Measurements from ENCODE around the gene SH2D1B. TPM values are rescaled to one million over a fixed set of nuclear protein-coding genes. Genes with fewer than 3 reads are reported as not detected.
"Not testable (repeated sequence)": the region's sequence is repeated elsewhere in the genome, so short reads cannot be mapped to it uniquely, and the experiment has no call there.

SH2D1B gene
- total RNA-seq, result under 1 TPM; 0.14 to 0.69 TPM
- long read RNA-seq, donor 1, result 0 reads
- long read RNA-seq, donor 2, partial matches to known transcripts, result 0 of 3 reads
- long read RNA-seq, donor 2, other reads (novel, unspliced or antisense), result 0 of 3 reads

DNA sequence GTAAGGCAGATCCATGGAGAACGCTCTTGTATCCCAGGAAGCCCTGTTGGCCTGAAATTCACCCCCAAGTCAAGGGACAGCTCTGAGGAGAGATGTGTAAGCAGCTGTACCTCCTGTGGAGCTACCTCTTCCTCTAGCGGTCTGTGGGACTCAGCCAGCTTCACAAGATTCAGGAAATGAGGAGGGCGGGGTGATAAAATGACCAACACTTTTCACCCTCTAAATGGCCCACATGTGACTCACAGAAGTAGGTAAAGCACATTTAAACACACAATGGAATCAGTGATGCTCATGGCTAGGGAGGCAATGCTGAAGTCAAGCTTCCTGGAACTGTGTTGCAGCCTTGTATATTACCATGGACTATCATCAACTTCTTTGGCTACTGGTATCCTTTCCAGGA is at the start of gene SH2D1B:
TSS of gene SH2D1B (minus strand) at position 135 of the 400 bp plus-strand sequence. CDS start at position 15, 120 bp downstream.
- no peak for DNase-seq (ENCODE audit: low spot score)
- intact Hi-C loops (cut with DNase I), result no loop called here

- intact Hi-C loops (cut with DNase I), result no loop called here
- no peak for DNase-seq (ENCODE audit: low spot score)
Observed at GRCh38 chr1:162458236-162458635, 46.3 kb upstream of the SH2D1B start.

DNA sequence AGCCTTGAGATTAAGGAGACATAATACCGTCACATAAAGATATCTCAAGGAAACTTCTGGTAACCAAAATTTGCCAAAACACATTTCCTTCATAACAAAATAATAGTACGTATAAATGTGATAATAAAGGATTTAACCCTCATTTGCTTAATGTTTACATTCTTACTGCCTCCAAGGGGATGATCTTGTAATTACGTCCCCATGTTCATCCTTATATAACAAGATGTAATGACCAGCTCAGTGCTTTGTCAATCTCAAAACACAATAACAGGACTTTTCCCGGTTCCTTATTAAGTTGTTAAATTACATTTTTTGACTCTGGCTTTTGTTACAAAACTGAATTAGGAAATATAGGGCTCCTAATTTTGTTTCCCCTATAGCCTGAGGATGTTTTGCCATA is 44.4 kb upstream of the SH2D1B start:
- DNase-seq (ENCODE audit: low spot score), result no peak
- intact Hi-C loops (cut with DNase I), result no loop called here

GRCh38 chr1:162454361-162454760 is 42.4 kb upstream of the SH2D1B start:
- DNase-seq (ENCODE audit: low spot score); intact Hi-C loops (cut with DNase I): not testable (repeated sequence)

DNA sequence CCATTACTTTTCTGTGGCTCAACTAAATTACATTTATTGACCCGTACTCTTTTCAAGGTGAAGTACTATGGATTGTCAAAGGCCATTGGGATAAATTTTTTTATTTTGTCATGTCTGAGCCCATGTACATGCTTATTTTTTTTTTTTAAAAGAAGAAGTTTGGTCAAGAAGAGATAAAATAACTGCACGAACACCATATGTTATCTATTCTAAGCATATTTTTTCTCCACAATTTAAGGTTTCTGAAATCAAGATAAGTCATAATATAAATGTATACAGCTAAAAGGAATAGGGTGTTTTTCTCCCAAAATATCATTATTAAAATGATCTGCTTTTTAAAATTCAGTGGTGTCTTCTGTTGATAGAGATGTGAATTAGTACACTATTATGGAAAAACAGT is 35.0 kb upstream of the SH2D1B start:
- no peak for DNase-seq (ENCODE audit: low spot score)
- intact Hi-C loops (cut with DNase I), result no loop called here

DNA sequence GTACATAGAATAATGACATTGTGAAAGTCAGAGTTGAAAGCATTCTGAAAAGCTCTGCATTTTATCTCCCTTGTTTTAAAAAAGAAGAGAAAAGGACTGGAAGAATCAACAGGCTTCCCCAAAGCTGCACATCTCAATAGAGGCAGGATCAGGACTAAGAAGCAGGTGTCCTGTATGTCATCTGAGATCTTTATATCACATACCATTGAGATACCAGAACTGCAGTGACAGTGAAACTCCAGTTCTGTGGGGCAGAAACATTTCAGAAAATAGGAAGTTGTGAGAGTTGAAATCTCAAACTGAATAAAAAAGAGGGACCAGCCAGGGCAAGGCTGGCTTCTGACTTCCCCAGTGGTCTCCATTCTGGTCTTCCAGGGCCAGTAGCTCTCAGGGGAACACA is 33.0 kb upstream of the SH2D1B start:
- DNase-seq (ENCODE audit: low spot score), result no peak
- intact Hi-C loops (cut with DNase I), result no loop called here

DNA sequence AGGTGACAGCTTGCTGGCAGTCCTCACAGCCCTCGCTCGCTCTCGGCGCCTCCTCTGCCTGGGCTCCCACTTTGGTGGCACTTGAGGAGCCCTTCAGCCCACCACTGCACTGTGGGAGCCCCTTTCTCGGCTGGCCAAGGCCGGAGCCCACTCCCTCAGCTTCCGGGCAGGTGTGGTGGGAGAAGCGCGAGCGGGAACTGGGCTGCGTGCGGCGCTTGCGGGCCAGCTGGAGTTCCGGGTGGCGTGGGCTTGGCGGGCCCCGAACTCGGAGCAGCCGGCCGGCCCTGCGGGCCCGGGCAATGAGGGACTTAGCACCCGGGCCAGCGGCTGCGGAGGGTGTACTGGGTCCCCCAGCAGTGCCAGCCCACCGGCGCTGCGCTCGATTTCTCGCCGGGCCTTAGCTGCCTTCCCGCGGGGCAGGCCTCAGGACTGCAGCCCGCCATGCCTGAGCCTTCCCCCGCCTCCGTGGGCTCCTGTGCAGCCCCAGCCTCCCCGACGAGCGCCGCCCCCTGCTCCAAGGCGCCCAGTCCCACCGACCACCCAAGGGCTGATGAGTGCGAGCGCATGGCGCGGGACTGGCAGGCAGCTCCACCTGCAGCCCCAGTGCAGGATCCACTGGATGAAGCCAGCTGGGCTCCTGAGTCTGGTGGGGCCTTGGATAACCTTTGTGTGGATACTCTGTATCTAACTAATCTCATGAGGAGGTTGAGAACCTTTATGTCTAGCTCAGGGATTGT is 21.2 kb upstream of the SH2D1B start:
- intact Hi-C loops (cut with DNase I); DNase-seq (ENCODE audit: low spot score): not testable (repeated sequence)

- intact Hi-C loops (cut with DNase I), result no loop called here
- DNase-seq (ENCODE audit: low spot score), result no peak
Observed at GRCh38 chr1:162430583-162430982, 18.6 kb upstream of the SH2D1B start.

DNA sequence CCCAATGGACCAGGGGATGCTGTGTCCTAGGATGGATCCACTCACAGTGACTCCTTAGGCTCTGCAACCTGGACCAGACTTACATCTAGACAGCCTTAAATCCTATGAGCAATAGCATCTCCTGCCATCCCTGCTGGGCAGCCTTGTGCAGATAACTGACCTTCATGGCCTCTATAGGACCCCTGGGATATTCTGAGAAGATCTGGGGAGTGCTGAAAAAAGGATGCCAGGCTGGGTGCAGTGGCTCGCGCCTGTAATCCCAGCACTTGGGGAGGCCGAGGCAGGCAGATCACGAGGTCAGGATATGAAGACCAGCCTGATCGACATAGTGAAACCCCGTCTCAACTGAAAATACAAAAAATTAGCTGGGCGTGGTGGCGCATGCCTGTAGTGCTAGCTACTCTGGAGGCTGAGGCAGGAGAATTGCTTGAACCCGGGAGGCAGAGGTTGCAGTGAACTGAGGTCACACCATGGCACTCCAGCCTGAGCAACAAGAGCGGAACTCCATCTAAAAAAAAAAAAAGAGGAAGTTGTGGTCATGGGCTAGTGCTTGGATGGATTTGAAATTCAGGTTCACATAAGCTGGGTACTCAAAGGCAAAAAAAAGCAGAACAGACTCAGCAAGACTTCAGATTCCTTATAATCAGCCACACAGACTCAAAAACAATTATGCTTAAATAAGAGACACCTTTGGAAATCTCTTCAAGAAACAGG is 10.9 kb upstream of the SH2D1B start:
- no peak for DNase-seq (ENCODE audit: low spot score)
- intact Hi-C loops (cut with DNase I), result no loop called here

DNA sequence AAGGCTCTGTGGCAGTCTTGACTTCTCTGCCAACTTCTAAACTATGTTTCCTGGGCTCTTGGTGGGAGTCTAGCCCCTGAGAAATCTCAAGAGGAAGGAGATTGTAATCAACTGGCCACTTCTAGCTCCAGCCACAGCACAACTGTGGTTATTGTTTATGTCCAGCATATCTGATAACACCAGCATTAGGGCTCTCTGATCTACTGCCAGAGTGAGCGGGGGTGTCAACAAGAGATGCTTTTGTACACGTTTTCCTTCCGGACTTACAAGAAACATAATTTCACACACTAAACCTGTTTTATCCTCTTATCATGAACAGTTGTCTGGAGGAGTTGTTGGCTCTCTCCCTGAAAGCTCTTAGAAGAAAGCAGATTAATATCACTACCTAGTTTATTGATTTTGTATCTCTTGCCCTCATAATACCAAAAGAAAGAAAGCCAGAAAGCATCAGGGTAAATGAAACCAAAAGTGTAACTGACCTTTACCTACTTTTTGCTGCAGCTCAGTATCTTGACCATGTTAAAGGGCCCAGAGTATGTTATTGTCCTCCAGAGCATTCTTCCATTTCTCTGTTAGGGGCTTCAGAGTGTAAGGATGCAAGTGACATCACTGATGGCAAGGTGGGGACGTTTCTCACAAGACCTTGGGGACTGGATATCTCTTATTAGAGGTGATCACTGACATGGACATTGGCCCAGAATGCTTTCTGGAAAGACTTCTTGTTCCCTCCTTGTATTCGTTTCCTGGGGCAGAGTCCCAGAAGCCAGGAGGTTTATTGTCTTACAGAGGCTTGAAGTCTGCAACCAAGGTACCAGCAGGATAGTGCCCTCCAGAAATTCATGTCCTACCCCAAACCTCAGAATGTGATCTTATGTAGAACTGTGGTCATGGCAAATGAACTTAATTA is 9.6 kb upstream of the SH2D1B start:
- DNase-seq (ENCODE audit: low spot score), result no peak
- intact Hi-C loops (cut with DNase I), result no loop called here

- intact Hi-C loops (cut with DNase I), result no loop called here
- no peak for DNase-seq (ENCODE audit: low spot score)
Observed at GRCh38 chr1:162420120-162420519, 8.2 kb upstream of the SH2D1B start.

DNA sequence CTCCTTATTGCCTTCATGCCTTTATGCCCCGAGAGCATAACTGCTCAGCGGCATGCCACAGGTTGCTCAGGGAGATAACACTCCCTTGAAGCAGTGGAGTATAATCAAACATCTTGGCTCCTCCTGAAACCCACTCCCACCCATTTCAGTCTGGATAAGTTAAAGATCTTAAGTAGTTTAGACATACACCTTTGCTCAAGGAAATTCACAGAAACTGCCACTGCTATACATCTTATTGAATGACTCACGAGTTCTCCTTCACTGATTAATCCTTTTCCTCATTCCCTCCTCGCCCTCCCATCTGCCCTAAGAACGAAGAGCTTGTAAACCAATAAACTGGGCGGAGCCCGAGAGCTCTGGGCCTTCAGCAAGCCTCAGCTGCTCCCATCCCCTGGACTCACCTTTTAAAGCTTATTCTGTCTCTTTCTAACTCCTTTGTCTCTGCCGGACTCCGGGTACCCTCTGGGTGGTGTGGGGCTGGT is 7.6 kb upstream of the SH2D1B start:
- DNase-seq (ENCODE audit: low spot score); intact Hi-C loops (cut with DNase I): not testable (repeated sequence)

DNA sequence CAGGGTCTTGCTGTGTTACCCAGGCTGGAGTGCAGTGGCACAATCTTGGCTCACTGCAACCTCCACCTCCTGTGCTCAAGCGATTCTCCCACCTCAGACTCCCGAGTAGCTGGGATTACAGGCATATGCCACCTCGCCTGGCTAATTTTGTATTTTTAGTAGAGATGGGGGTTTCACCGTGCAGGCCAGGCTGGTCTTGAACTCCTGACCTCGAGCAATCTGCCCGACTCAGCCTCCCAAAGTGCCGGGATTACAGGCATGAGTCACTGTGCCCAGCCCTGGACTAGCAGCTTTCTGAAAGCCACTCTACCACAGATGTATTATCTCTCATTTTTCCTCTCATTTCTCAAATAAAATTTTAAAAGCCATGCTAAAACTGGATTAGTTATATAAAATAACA is 6.6 kb upstream of the SH2D1B start:
- intact Hi-C loops (cut with DNase I), result not testable (repeated sequence)

DNA sequence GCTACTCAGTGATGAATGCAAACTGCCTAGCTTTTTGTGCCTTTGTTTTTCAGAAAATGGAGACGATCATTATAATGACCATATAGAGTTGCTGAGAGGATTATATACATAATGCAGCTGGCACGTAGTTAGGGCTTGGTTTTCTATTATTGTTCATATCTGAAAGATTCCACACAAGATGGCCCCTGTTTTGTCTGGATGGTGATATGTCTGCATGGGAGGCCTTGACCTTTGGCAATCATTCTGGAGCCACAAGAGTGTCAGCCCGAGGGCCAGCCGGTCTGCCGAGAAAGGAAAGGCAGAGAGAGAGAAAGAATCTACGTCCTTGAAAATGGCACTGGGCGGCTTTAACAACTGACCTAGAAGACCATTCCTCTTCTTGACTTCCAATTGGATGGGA is 5.7 kb upstream of the SH2D1B start:
- intact Hi-C loops (cut with DNase I), result no loop called here

More for the DNA sequence above, 6.6 kb upstream of the SH2D1B start:
- not testable (repeated sequence) for DNase-seq (ENCODE audit: low spot score)

DNA sequence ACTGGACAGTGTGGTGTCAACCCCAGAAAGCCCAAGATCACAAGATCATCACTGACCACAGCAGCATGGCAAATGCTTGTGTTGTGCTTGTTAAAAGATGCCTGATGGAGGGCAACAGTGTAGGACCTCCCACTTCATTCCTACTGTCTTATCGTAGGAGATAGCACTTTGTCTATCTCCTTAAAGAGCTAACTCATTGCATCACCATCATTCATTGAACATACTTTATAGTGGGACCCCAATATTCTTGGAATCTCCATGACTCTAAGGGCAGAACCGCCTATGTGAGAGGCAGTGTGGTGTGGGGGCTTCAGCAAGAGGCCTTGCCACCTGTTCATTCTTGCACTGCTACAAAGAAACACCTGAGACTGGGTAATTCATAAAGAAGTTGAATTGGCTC is 5.0 kb upstream of the SH2D1B start:
- no peak for DNase-seq (ENCODE audit: low spot score)
- intact Hi-C loops (cut with DNase I), result no loop called here

More for the DNA sequence above, 5.7 kb upstream of the SH2D1B start:
- no peak for DNase-seq (ENCODE audit: low spot score)

DNA sequence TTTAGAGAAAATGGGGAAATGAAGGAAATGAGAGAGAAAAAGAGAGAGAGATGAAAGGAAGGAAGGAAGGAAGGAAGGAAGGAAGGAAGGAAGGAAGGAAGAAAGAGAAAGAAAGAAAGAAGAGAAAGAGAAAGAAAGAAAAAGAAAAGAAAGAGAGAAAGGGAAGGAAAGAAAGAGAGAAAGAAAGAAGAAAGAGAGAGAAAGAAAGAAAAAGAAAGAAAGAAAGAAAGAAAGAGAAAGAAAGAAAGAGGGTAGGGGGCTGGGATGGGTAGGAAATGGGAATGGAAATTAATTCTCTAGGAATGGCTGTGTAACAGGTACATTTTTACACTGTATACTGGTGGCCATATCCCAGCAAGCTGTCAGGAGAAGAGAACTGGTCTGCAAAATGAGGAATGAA is 4.3 kb upstream of the SH2D1B start:
- no peak for DNase-seq (ENCODE audit: low spot score)
- intact Hi-C loops (cut with DNase I), result no loop called here

DNA sequence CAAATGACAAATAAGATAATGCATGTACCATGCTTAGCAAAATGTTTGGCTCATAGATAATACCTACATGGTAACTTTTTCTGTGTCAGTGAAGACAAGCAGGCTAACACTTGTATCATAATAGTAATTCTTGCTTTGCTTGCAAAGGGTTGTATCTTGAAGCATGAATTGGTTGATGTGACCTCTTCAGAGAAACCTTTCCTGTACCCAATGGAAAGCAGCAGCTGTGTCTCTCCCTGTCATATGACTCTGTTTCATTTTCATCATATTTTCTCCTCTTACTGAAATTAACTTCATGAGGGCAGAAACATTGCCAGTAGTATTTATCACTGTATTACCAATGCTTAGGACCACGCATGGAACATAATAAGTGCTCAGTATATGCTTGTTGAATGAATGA is 4.4 kb downstream of the SH2D1B start:
- no peak for DNase-seq (ENCODE audit: low spot score)

DNA sequence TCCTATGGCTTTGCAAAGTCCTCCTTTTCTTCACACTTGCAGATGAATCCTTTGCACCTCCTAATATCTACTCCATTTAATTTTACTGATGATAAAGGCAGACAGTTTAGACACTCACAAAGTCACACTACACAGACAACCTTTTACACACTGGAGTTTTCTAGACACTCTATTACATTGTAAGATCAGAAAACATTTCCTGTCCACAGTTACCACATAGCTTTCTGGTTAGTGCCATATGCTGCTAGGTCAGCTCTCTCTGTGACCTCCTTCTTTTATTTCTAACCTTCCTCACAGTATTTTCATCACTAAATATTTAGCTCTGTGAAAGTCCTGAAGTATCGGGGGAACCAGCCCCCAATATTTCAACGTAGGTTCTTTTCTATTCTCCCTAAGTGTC is 5.1 kb downstream of the SH2D1B start:
- intact Hi-C loops (cut with DNase I), result no loop called here
- DNase-seq (ENCODE audit: low spot score), result no peak

More for the DNA sequence above, 4.4 kb downstream of the SH2D1B start:
- intact Hi-C loops (cut with DNase I), result no loop called here

GRCh38 chr1:162405800-162406199 is 6.1 kb downstream of the SH2D1B start:
- DNase-seq (ENCODE audit: low spot score), result no peak
- intact Hi-C loops (cut with DNase I), result no loop called here
